Measurements from ENCODE around the gene FAM110C. TPM values are rescaled to one million over a fixed set of nuclear protein-coding genes. Genes with fewer than 3 reads are reported as not detected.
"Not testable (repeated sequence)": the region's sequence is repeated elsewhere in the genome, so short reads cannot be mapped to it uniquely, and the experiment has no call there.

Gene FAM110C
- total RNA-seq, 4 donors from 2014 or later: 0.98 to 3.7 (median 1.5) TPM

GRCh38 chr2:29253-29652 lies 17.1 kb downstream of the FAM110C start:
- Histone ChIP-seq H3K36me3 (no peaks in the 10 kb centered on the region), H3K9me3 (no peaks in the 10 kb centered on the region), H3K27me3 (peaks cover 0 to 10% (median 0%) of the 10 kb centered on the region in 4 donors), H3K4me1 (no peaks in the 10 kb centered on the region), H3K4me3 (no peak overlapping the region), H3K27ac (replicated peaks in 1 of 4) (no peak overlapping the region)
- intact Hi-C loops (cut with DNase I): no loop called here
- TF ChIP-seq EP300 (IDR thresholded peaks at IDR 0.05): no peak
- TF ChIP-seq POLR2AphosphoS5 (IDR thresholded peaks at IDR 0.05): no peak
- TF ChIP-seq CTCF (IDR thresholded peaks at IDR 0.05): no peak
- TF ChIP-seq POLR2A (IDR thresholded peaks at IDR 0.05; ENCODE audit: low read depth): no peak
- DNase-seq (ENCODE audit: extremely low spot score): no peak
- WGBS: 81% methylated on average over 1 of the region's 1 CpG

- Histone ChIP-seq H3K9me3 (no peaks in the 10 kb centered on the region), H3K4me3 (no peak overlapping the region), H3K27me3 (peaks cover 0 to 10% (median 0%) of the 10 kb centered on the region in 4 donors), H3K36me3 (no peaks in the 10 kb centered on the region), H3K4me1 (no peaks in the 10 kb centered on the region), H3K27ac (replicated peaks in 1 of 4) (no peak overlapping the region)
- 67% methylated on average over 5 of the region's 5 CpGs for WGBS
- DNase-seq (ENCODE audit: extremely low spot score): no peak
- no peak for TF ChIP-seq CTCF (IDR thresholded peaks at IDR 0.05)
- no peak for TF ChIP-seq POLR2A (IDR thresholded peaks at IDR 0.05; ENCODE audit: low read depth)
- no peak for TF ChIP-seq EP300 (IDR thresholded peaks at IDR 0.05)
- TF ChIP-seq POLR2AphosphoS5 (IDR thresholded peaks at IDR 0.05): no peak
- intact Hi-C loops (cut with DNase I): no loop called here
These were observed 17.8 kb downstream of the FAM110C start for GRCh38 chr2:28406-28975.

GRCh38 chr2:26891-27290 lies 19.4 kb downstream of the FAM110C start:
- WGBS: 83% methylated on average over 4 of the region's 4 CpGs
- Histone ChIP-seq H3K27me3 (peaks cover 0 to 10% (median 0%) of the 10 kb centered on the region in 4 donors), H3K36me3 (no peaks in the 10 kb centered on the region), H3K9me3 (no peaks in the 10 kb centered on the region), H3K4me1 (no peaks in the 10 kb centered on the region), H3K27ac (replicated peaks in 1 of 4) (no peak overlapping the region), H3K4me3 (no peak overlapping the region)
- DNase-seq (ENCODE audit: extremely low spot score): no peak
- intact Hi-C loops (cut with DNase I): no loop called here
- TF ChIP-seq POLR2AphosphoS5 (IDR thresholded peaks at IDR 0.05) (no peak), EP300 (IDR thresholded peaks at IDR 0.05) (no peak), CTCF (IDR thresholded peaks at IDR 0.05) (no peak), POLR2A (IDR thresholded peaks at IDR 0.05; ENCODE audit: low read depth) (no peak)

- WGBS: 58% methylated on average over 4 of the region's 4 CpGs
These were observed 20.8 kb downstream of the FAM110C start for GRCh38 chr2:25543-25942.

GRCh38 chr2:24591-24990 lies 21.7 kb downstream of the FAM110C start:
- H3K4me1 ChIP-seq; DNase-seq (ENCODE audit: extremely low spot score); H3K4me3 ChIP-seq; intact Hi-C loops (cut with DNase I); H3K27ac ChIP-seq (replicated peaks in 1 of 4); H3K9me3 ChIP-seq; H3K36me3 ChIP-seq: not testable (repeated sequence)
- H3K27me3 ChIP-seq: peaks cover 0 to 10% (median 0%) of the 10 kb centered on the region in 4 donors
- 92% methylated on average over 4 of the region's 4 CpGs for WGBS

More at GRCh38 chr2:25543-25942, 20.8 kb downstream of the FAM110C start:
- TF ChIP-seq CTCF (IDR thresholded peaks at IDR 0.05): no peak
- no peak for TF ChIP-seq EP300 (IDR thresholded peaks at IDR 0.05)
- no peak for TF ChIP-seq POLR2AphosphoS5 (IDR thresholded peaks at IDR 0.05)
- TF ChIP-seq POLR2A (IDR thresholded peaks at IDR 0.05; ENCODE audit: low read depth): no peak
- H3K4me3 ChIP-seq: no peak overlapping the region
- no peak for DNase-seq (ENCODE audit: extremely low spot score)
- no peak overlapping the region for H3K27ac ChIP-seq (replicated peaks in 1 of 4)
- no peaks in the 10 kb centered on the region for H3K36me3 ChIP-seq
- no peaks in the 10 kb centered on the region for H3K4me1 ChIP-seq
- H3K27me3 ChIP-seq: peaks cover 0 to 10% (median 0%) of the 10 kb centered on the region in 4 donors
- intact Hi-C loops (cut with DNase I): no loop called here
- H3K9me3 ChIP-seq: no peaks in the 10 kb centered on the region

All from esophagus muscularis mucosa (tissue), 4 donors.